Smooth muscle cell (in vitro differentiated cells): ENCODE data around the gene TRIM4. TPM values are rescaled to one million over a fixed set of nuclear protein-coding genes. Genes with fewer than 3 reads are reported as not detected.

Experiments
- DNase-seq: peaks from one replicate; lab custom pipeline; 2025; ENCODE audit not compliant: unreplicated experiment; lab: John Stamatoyannopoulos, UW
- H2AFZ ChIP-seq: fragments of 200-600 bp; sonication (generic); 2 replicates; pipeline ENCODE4 v1.6.0; 2016; ENCODE audit warnings: antibody characterized with exemption, low read depth, mild to moderate bottlenecking
- H3F3A ChIP-seq: fragments of 200-600 bp; sonication (generic); 2 replicates; pipeline ENCODE4 v1.6.0; 2017; ENCODE audit warnings: antibody characterized with exemption, low read depth
- H3K27ac ChIP-seq: fragments of 200-600 bp; sonication (generic); 2 replicates; pipeline ENCODE4 v1.5.1; 2016; ENCODE audit warnings: low read depth, mild to moderate bottlenecking
- H3K27me3 ChIP-seq: fragments of 200-600 bp; sonication (generic); 2 replicates; pipeline ENCODE4 v1.6.1; 2016; ENCODE audit warnings: low read depth, mild to moderate bottlenecking
- H3K36me3 ChIP-seq: fragments of 200-600 bp; sonication (generic); 2 replicates; pipeline ENCODE4 v1.5.1; 2016; ENCODE audit warnings: low read depth
- H3K4me1 ChIP-seq: fragments of 200-600 bp; sonication (generic); 2 replicates; pipeline ENCODE4 v1.5.1; 2016; ENCODE audit warnings: low read depth
- H3K4me2 ChIP-seq: fragments of 200-600 bp; sonication (generic); 2 replicates; pipeline ENCODE4 v1.6.0; 2016; ENCODE audit warnings: mild to moderate bottlenecking
- H3K4me3 ChIP-seq: fragments of 200-600 bp; sonication (generic); 2 replicates; pipeline ENCODE4 v1.5.1; 2016; ENCODE audit warnings: mild to moderate bottlenecking
- H3K79me2 ChIP-seq: fragments of 200-600 bp; sonication (generic); 2 replicates; pipeline ENCODE4 v1.6.0; 2016; ENCODE audit warnings: low read depth, mild to moderate bottlenecking
- H3K9ac ChIP-seq: fragments of 200-600 bp; sonication (generic); 2 replicates; pipeline ENCODE4 v1.6.0; 2016; ENCODE audit warnings: low read depth
- H3K9me3 ChIP-seq: fragments of 200-600 bp; sonication (generic); replicated peaks from 2 replicates; pipeline ENCODE4 v1.5.1; 2016; ENCODE audit warnings: low read depth
- H4K20me1 ChIP-seq: fragments of 200-600 bp; sonication (generic); 2 replicates; pipeline ENCODE4 v1.6.0; 2016; ENCODE audit warnings: low read depth
- CTCF ChIP-seq: fragments of 200-600 bp; sonication (generic); IDR thresholded peaks from 2 replicates; pipeline ENCODE4 v1.5.1; 2017; ENCODE audit warnings: borderline replicate concordance, mild to moderate bottlenecking, antibody characterized with exemption; ENCODE audit not compliant: insufficient read depth, poor library complexity, severe bottlenecking
- WGBS: methylation state at CpG from one replicate; pipeline ENCODE4 v1.1.7; 2016; ENCODE audit warnings: low lambda C conversion rate; 5-methylcytosine and 5-hydroxymethylcytosine counted together
- polyA plus RNA-seq: library from polyadenylated mRNA; unstranded; fragments of >200 nt; fragmentation: Nextera tagmentation; extraction: Ambion mirVana; gene quantifications from 2 replicates; pipeline ENCODE4 v1.2.1, GENCODE V29; 2016
- small RNA-seq: library from RNA; depleted of rRNA; stranded (forward); fragments of <200 nt; gene quantifications from one replicate; pipeline ENCODE3, GENCODE V24; 2014
- total RNA-seq: library from RNA; depleted of rRNA; stranded (reverse); fragments of >200 nt; gene quantifications from 2 replicates; pipeline ENCODE4 v1.2.3, GENCODE V29; 2014

TRIM4 gene
- total and polyA plus RNA-seq, 2 experiments from 2014 or later = not detected

GRCh38 chr7:99844328-99844727, 75.0 kb downstream of the TRIM4 start:
- Histone ChIP-seq H3K9ac (no peak overlapping the region), H3K9me3 (no peaks in the 10 kb centered on the region), H3K4me3 (no peak overlapping the region), H4K20me1 (no peaks in the 10 kb centered on the region), H2AFZ (no peak overlapping the region), H3K4me1 (no peaks in the 10 kb centered on the region), H3F3A (no peaks in the 10 kb centered on the region), H3K4me2 (no peak overlapping the region), H3K27ac (no peak overlapping the region), H3K36me3 (no peaks in the 10 kb centered on the region), H3K27me3 (no peaks in the 10 kb centered on the region), H3K79me2 (no peaks in the 10 kb centered on the region)
- DNase-seq = no peak
- no peak for TF ChIP-seq CTCF
- 96% methylated on average over 1 of the region's 1 CpG for WGBS

GRCh38 chr7:99843808-99844207, 75.5 kb downstream of the TRIM4 start:
- no peaks in the 10 kb centered on the region for H3F3A ChIP-seq
- no peaks in the 10 kb centered on the region for H3K9me3 ChIP-seq
- no peaks in the 10 kb centered on the region for H3K4me1 ChIP-seq
- H3K9ac ChIP-seq = no peak overlapping the region
- no peak for TF ChIP-seq CTCF
- no peaks in the 10 kb centered on the region for H3K79me2 ChIP-seq
- H3K4me3 ChIP-seq = no peak overlapping the region
- no peak overlapping the region for H2AFZ ChIP-seq
- H3K4me2 ChIP-seq = no peak overlapping the region
- H3K36me3 ChIP-seq = no peaks in the 10 kb centered on the region
- DNase-seq = no peak
- no peak overlapping the region for H3K27ac ChIP-seq
- H4K20me1 ChIP-seq = no peaks in the 10 kb centered on the region
- WGBS = 53% methylated on average over 4 of the region's 4 CpGs
- no peaks in the 10 kb centered on the region for H3K27me3 ChIP-seq

GRCh38 chr7:99842926-99843325, 76.4 kb downstream of the TRIM4 start:
- Histone ChIP-seq H3K27me3 (no peaks in the 10 kb centered on the region), H3K36me3 (no peaks in the 10 kb centered on the region), H3K79me2 (no peaks in the 10 kb centered on the region), H3K9ac (no peak overlapping the region), H3F3A (no peaks in the 10 kb centered on the region), H3K4me2 (no peak overlapping the region), H4K20me1 (no peaks in the 10 kb centered on the region), H3K9me3 (no peaks in the 10 kb centered on the region), H3K4me3 (no peak overlapping the region), H3K4me1 (no peaks in the 10 kb centered on the region), H2AFZ (no peak overlapping the region), H3K27ac (no peak overlapping the region)
- DNase-seq = no peak
- 95% methylated on average over 2 of the region's 2 CpGs for WGBS
- no peak for TF ChIP-seq CTCF

Small RNAs within 50 kb of the gene (small RNA-seq; reads per million reads assigned to genes)
- not detected for gene AC011904.1
- not detected for gene CYP3A52P
- not detected for gene RF00019
- not detected for gene RF00561

Other genes with a start within 250 kb of the TRIM4 start
- gene CYP3A5, start 239.5 kb downstream of the TRIM4 start, total RNA-seq = not detected in 2 replicates
- gene CYP3A5, start 239.5 kb downstream of the TRIM4 start, polyA plus RNA-seq = 0.19 and 0.57 TPM in 2 replicates
- 0.99 TPM in 1 of 2 replicates, not detected in the other for gene CYP3A7, start 184.3 kb downstream of the TRIM4 start, total RNA-seq
- gene CYP3A7, start 184.3 kb downstream of the TRIM4 start, polyA plus RNA-seq = 0.18 TPM in 2 replicates
- not detected in 2 replicates for gene CYP3A4, start 135.3 kb downstream of the TRIM4 start, total RNA-seq
- not detected in 2 replicates for gene CYP3A4, start 135.3 kb downstream of the TRIM4 start, polyA plus RNA-seq
- gene CYP3A43, start 91.5 kb downstream of the TRIM4 start, total RNA-seq = not detected in 2 replicates
- not detected in 2 replicates for gene CYP3A43, start 91.5 kb downstream of the TRIM4 start, polyA plus RNA-seq
- not detected in 2 replicates for gene OR2AE1, start 42.5 kb downstream of the TRIM4 start, total RNA-seq
- not detected in 2 replicates for gene OR2AE1, start 42.5 kb downstream of the TRIM4 start, polyA plus RNA-seq
- not detected in 2 replicates for gene GJC3, start 10.1 kb upstream of the TRIM4 start, total RNA-seq
- gene GJC3, start 10.1 kb upstream of the TRIM4 start, polyA plus RNA-seq = not detected in 2 replicates
- gene AZGP1, start 56.5 kb upstream of the TRIM4 start, total RNA-seq = 0.94 and 4.5 TPM in 2 replicates
- not detected in 2 replicates for gene AZGP1, start 56.5 kb upstream of the TRIM4 start, polyA plus RNA-seq
- gene ZKSCAN1, start 96.1 kb upstream of the TRIM4 start, total RNA-seq = 32.2 and 43.9 TPM in 2 replicates
- 25.4 and 26.0 TPM in 2 replicates for gene ZKSCAN1, start 96.1 kb upstream of the TRIM4 start, polyA plus RNA-seq
- 11.3 and 12.1 TPM in 2 replicates for gene ZSCAN21, start 130.2 kb upstream of the TRIM4 start, total RNA-seq
- gene ZSCAN21, start 130.2 kb upstream of the TRIM4 start, polyA plus RNA-seq = 15.3 and 17.5 TPM in 2 replicates
- gene ZNF3, start 162.2 kb upstream of the TRIM4 start, total RNA-seq = 21.2 and 21.6 TPM in 2 replicates
- gene ZNF3, start 162.2 kb upstream of the TRIM4 start, polyA plus RNA-seq = 22.0 and 25.2 TPM in 2 replicates
- 71.9 and 107 TPM in 2 replicates for gene COPS6, start 169.4 kb upstream of the TRIM4 start, total RNA-seq
- 251 and 259 TPM in 2 replicates for gene COPS6, start 169.4 kb upstream of the TRIM4 start, polyA plus RNA-seq
- gene MCM7, start 181.9 kb upstream of the TRIM4 start, total RNA-seq = 36.4 and 47.6 TPM in 2 replicates
- gene MCM7, start 181.9 kb upstream of the TRIM4 start, polyA plus RNA-seq = 56.9 and 59.7 TPM in 2 replicates
- 10.1 and 18.0 TPM in 2 replicates for gene AP4M1, start 182.1 kb upstream of the TRIM4 start, total RNA-seq
- 16.9 and 17.7 TPM in 2 replicates for gene AP4M1, start 182.1 kb upstream of the TRIM4 start, polyA plus RNA-seq
- 26.6 and 61.0 TPM in 2 replicates for gene TAF6, start 199.8 kb upstream of the TRIM4 start, total RNA-seq
- 78.0 and 83.9 TPM in 2 replicates for gene TAF6, start 199.8 kb upstream of the TRIM4 start, polyA plus RNA-seq
- gene CNPY4, start 200.1 kb upstream of the TRIM4 start, total RNA-seq = 22.6 and 26.6 TPM in 2 replicates
- gene CNPY4, start 200.1 kb upstream of the TRIM4 start, polyA plus RNA-seq = 29.3 and 39.5 TPM in 2 replicates
- gene MBLAC1, start 207.4 kb upstream of the TRIM4 start, total RNA-seq = 0.76 and 2.4 TPM in 2 replicates
- gene MBLAC1, start 207.4 kb upstream of the TRIM4 start, polyA plus RNA-seq = 2.3 and 3.1 TPM in 2 replicates
- gene LAMTOR4, start 229.4 kb upstream of the TRIM4 start, total RNA-seq = 75.2 and 108 TPM in 2 replicates
- gene LAMTOR4, start 229.4 kb upstream of the TRIM4 start, polyA plus RNA-seq = 203 and 217 TPM in 2 replicates
- gene TRAPPC14, start 239.2 kb upstream of the TRIM4 start, total RNA-seq = 4.4 and 7.0 TPM in 2 replicates
- 5.4 and 14.7 TPM in 2 replicates for gene TRAPPC14, start 239.2 kb upstream of the TRIM4 start, polyA plus RNA-seq
- 4.8 and 6.5 TPM in 2 replicates for gene GAL3ST4, start 249.1 kb upstream of the TRIM4 start, total RNA-seq
- 7.2 and 7.4 TPM in 2 replicates for gene GAL3ST4, start 249.1 kb upstream of the TRIM4 start, polyA plus RNA-seq